NCI-H446 treated with DMSO at 0.1 percent for 48 hours (cell line): ENCODE results near the gene HRH2.
"Not testable (repeated sequence)": the region's sequence is repeated elsewhere in the genome, so short reads cannot be mapped to it uniquely, and the experiment has no call there.

Experiments
- DNase-seq: peaks from one replicate; lab custom pipeline; 2025; lab: John Stamatoyannopoulos, UW

HRH2 gene

DNA sequence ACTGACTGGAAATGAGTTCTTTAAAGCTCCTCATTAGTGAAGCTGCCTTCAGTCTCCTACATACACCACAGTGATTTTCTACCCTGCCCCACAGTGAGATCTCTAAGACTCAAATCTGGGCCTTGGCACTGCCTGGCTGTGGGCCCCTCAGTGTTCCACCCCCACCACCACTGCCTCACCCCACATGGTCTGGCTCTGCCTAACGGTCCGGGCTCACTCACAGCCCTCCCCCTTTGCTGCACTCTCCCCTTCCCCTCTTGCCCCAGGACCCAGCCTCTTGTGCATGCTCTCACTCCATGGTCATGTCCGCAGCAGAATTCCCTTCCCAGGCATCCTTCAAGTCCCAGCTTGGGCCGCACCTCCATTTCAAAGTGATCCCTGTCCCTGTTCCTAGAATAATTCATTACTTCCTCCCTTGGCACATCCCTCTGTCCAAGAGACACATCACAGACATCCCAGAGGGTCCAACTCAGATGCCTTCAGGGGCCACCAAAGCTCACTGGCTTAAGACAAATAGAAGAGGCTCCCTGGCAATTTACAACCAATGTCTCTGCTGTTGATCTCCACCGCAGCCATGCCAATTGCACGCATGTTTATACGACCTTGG lies 56.7 kb downstream of the HRH2 start:
- DNase-seq: no peak

DNA sequence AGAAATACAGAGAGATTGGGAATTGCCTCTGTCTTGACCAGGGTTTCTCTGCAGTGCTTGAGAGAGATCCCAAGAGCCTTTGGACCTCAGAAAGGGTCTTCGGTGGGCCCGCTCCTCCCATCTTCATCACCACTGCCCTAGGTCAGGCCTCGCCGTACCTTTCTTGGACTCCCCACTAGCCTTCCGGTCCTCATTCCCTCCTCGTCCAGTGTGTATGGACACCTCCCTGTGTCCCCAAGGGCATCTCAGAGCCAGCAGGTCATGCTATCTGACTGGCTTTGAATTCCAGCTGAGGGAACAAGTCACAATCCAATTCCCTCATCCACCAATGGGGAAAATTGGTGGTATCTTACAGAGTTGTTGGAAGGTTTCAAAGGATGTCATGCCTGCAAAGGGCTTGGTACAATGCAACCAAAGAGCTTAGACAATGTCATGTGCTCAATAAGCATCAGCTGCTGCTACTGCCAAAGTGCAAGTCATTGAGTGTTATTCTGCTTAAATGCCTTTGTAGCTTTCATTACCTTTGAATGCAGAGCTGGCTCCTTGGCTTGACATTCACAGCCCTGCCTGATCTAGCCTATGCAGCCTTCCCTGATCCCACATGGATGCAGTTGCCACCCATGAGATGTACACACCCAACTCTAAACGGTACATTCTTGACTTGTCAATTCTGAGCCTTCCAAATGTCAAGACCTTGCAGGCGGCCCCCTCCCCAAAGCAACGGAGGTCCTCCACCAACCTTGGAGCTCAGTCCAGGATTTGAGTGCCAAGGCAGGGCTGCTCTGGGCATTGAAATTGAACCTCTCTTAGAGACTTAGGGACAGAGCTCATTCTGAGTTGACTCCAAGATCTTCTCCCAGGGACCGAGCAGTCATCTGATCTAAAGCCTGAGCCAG lies 58.0 kb downstream of the HRH2 start:
- DNase-seq: no peak

DNA sequence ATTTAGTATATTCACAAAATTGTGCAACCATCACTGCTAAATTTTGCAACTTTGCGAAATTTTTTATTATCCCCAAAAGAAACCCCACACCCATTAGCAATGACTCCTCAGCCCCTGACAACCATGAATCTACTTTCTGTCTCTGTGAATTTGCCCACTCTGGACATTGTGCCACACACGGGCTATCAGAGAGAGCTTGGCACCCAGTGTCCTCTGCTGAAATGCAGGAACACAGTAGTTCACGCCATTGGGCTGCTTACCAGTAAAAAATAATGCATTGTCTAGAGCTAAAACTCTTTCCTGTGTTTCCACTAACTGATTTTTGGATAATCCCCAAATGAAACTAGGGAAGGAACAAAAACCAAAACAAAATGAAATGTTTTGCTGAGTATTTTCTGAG lies 60.0 kb downstream of the HRH2 start:
- DNase-seq: no peak

DNA sequence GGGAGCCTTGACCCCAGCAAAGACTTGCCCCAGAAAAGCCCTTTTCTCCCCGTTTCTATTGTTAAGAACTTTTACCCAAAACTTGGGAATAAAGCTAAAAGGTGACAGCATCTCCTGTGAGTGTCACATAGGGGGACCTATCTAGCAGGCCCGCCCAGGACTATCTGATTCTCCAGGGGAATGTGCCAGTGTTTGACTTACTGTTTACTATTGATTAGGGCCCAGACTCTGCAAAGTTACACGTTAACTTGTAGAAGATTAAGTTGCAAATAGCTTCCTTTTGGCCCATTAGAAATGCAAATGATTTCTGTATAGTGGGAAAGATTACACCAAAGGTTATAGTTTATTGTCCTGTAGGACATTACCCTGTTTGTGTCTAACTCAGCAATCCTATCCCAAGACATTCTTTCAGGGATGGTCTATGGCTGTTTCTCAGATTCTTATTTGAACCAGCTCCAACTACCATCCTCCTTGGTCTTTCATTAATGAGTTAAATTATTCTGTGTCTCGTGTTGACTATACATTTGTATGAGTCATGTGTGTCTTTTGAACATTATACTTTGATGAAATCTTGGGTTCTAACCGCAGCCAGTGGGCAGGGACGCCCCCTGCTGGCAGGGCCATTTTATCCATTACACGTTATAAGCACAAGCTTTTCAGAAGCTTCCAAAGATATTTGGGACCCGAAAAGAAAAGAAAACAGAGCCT lies 60.7 kb downstream of the HRH2 start:
- no peak for DNase-seq

GRCh38 chr5:175719109-175719432 lies 61.2 kb downstream of the HRH2 start:
- DNase-seq: not testable (repeated sequence)

GRCh38 chr5:175724314-175725275 lies 66.7 kb downstream of the HRH2 start:
- no peak for DNase-seq

- DNase-seq: no peak
These were observed 70.4 kb downstream of the HRH2 start for GRCh38 chr5:175728316-175728715.

DNA sequence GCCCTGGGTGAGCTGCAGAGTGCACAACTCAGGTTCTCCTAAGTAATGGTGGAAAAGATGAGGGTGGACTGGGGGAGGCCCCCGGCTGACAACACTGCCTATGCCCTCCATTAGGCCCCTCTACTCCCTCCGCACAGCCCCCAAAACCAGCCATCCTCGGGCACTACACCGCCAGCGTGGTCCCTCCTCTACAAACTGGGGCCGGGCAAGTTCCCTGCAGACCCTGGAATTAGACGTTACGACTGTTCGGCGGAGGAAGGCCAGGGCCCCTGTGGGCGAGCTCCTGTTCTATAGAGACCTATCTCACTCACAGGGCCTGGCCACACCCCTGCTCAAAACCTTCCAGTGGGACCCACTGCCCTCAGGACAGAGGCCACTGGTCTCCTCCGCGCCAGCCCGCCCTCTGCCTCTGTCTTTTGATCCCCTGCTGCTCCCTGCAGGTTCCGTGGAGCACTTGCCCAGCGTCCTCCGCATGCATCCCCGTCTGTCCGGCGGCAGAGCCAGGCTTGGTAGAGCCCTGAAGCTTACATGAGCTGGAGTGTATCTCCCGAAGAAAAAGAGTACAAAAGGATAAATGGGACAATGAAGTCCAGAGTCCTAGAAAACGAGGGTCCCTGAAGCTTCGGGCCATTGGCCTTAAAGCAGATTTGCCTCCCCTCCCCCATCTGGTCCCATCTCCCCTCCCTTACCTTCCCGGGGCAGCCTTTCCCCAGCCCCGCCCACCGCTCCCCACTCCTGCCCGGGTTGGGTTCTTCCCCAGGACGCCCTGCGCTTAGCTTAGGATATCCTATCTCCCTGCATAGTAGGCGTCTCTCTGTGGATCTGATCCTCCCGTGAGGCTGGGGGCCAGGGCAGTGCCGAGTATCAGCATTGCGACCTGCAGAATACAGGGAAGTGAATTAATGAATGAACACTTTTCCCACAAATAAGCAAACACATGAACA lies 71.3 kb downstream of the HRH2 start:
- no peak for DNase-seq

- DNase-seq: peak; percentile 68
These were observed 72.0 kb downstream of the HRH2 start for GRCh38 chr5:175729829-175730277.

DNA sequence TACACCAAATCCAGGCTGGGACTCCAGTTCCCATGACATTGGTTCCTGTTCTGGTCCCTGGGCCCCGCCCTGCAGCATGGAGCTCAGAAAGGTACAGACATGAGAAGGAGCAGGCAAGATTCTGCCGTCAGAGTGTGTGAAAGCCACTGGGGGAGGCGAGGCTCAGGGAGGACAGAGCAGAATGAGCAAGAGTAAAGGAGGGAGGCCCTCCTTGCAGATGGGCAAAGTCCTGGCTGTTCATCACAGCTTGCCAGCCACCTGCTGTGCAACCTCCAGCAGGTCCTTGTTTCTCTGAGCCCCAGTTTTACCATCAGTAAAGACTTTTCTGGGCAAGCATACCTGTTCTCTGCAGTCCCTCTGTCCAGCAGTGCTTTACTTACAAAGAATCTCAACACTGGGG lies 73.3 kb downstream of the HRH2 start:
- no peak for DNase-seq

DNA sequence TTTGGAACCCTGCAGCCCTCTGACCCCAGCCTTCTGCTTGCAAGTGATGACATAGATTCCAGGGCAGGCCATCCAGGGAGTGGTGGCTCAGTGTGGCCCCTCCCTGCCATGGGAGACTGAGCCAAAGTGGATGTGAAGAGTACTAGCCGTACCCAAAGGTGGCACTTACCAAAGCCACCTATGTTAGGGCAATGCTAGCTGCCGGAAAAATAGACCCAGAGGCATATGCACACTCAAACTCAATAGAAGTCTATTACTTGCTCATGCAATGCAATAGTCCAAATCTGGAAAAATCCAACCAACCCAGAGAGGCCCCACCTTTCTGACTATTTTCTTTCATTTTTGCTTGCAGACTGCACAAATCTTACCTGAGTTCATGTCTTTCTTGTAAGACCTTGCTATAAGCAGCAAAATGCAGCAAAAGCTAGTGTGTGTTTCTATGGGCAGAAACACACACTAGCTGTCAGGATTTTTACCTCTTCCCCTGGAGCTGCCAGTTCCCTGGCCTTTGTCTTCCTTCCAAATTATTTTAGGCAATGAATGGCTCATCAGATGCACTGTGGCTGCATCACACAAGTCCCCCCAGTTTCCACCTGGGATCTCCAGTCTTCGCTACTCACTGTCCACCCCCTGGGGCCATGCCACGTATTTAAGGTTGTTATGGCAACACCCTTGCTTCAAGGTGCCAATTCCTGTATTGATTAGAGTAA lies 74.0 kb downstream of the HRH2 start:
- no peak for DNase-seq

GRCh38 chr5:175733017-175733416 lies 75.1 kb downstream of the HRH2 start:
- no peak for DNase-seq

- no peak for DNase-seq
These were observed 76.1 kb downstream of the HRH2 start for GRCh38 chr5:175734016-175734415.

- DNase-seq: no peak
These were observed 76.6 kb downstream of the HRH2 start for GRCh38 chr5:175734501-175734900.

DNA sequence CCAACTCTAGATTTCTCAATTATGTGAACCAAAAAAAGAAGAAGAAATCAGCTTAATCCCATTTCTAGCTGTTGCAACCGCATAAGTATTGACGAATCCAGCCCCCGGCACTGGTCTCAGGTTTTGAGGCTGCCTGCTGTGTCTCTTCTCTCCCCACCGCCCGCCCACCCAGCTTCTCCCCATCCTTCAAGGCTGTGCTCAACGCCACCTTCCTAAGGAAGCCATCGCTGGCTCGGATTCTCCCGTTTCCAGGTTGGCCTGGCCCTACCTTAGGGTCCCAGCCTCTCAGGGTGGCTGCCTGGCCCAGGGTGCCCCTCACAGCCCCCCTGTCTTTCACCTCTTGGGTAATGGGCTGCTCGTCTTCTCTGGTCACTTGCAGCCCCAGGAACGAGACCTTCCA lies 77.8 kb downstream of the HRH2 start:
- no peak for DNase-seq

DNA sequence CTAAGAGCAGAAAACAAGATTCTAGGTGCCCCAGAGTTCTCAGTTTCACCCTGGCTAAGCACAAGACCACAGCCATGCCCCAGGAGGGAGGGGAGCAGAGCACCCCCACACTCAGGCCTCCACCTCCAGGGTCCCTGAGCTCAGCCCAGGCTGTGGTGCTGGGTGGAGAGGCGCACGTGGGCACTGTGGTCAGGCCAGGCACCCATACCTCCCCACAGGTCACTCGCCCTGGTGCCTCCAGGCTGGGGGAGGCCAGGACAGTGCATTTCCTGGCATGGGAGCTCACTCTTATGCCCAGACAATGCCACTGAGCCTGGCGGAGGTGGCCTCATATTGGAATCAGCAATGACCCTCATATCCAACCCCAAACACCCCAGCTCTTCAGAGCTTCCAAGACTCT lies 78.8 kb downstream of the HRH2 start:
- DNase-seq: no peak

DNA sequence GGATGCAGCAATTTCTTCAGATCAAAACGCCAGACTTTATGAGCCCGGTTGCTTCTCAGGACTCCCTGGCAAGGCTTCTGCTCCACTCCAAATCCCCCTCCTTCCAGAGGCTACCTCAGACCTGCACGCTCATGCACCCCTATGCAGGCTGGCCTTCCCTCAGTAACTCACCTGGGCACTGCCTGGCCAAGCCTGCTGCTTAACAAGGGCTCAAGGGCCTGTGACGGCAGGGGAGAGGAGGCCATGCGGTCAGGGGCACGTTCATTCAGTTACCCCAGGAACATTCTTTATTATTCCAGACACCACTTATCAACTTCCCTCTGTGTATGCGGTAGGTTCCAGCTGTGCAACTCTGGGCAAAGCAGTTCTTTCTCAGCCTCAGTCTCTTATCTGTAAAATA lies 79.6 kb downstream of the HRH2 start:
- DNase-seq: no peak

DNA sequence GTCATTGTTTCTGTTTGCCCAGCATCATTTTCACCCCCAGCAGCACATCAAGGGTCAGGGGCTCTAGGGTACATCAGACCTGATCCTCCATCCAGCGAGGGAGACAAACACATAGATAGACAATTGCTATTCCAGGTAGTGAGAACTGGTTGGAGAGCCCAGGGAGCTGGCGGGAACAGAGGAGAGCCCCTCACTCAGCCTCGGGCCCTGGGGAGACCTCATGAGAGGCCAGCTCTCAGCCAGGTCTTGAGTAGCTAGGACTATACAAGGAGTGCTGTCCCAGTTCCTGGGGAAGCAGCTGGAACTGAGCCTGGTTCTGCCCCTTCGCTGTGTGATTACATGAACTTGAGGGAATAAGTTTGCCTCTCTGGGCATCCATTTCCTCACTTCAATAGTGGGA lies 80.3 kb downstream of the HRH2 start:
- no peak for DNase-seq

- no peak for DNase-seq
These were observed 80.8 kb downstream of the HRH2 start for GRCh38 chr5:175738602-175739133.

DNA sequence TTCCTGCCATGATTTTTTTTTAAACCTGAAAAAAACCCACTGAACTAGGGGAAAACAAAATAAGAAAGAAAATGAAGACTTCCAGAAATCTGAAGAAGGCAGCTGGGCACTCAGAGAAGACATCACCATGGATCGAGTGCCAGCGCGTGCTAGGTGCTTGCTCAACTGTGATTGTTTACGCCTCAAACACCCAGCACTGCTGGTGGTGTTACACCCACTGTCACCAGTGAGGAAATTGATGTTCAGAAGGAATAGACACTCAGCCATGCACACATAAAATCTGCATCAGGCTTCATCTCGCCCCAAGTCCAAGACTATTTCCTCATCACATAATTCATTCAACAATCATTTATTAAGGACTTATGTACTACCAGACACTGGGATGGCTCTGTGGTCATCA lies 82.1 kb downstream of the HRH2 start:
- no peak for DNase-seq
